Smooth muscle cell (in vitro differentiated cells): ENCODE data around the gene LIN37. TPM values are rescaled to one million over a fixed set of nuclear protein-coding genes. Genes with fewer than 3 reads are reported as not detected.
A peak's percentile ranks its signal among the peaks of the same experiment; 100 is the strongest.

Source experiments
- DNase-seq: peaks from one replicate; lab custom pipeline; 2025; ENCODE audit not compliant: unreplicated experiment; lab: John Stamatoyannopoulos, UW
- H2AFZ ChIP-seq: fragments of 200-600 bp; sonication (generic); 2 replicates; pipeline ENCODE4 v1.6.0; 2016; ENCODE audit warnings: antibody characterized with exemption, low read depth, mild to moderate bottlenecking
- H3F3A ChIP-seq: fragments of 200-600 bp; sonication (generic); 2 replicates; pipeline ENCODE4 v1.6.0; 2017; ENCODE audit warnings: antibody characterized with exemption, low read depth
- H3K27ac ChIP-seq: fragments of 200-600 bp; sonication (generic); 2 replicates; pipeline ENCODE4 v1.5.1; 2016; ENCODE audit warnings: low read depth, mild to moderate bottlenecking
- H3K27me3 ChIP-seq: fragments of 200-600 bp; sonication (generic); 2 replicates; pipeline ENCODE4 v1.6.1; 2016; ENCODE audit warnings: low read depth, mild to moderate bottlenecking
- H3K36me3 ChIP-seq: fragments of 200-600 bp; sonication (generic); 2 replicates; pipeline ENCODE4 v1.5.1; 2016; ENCODE audit warnings: low read depth
- H3K4me1 ChIP-seq: fragments of 200-600 bp; sonication (generic); 2 replicates; pipeline ENCODE4 v1.5.1; 2016; ENCODE audit warnings: low read depth
- H3K4me2 ChIP-seq: fragments of 200-600 bp; sonication (generic); 2 replicates; pipeline ENCODE4 v1.6.0; 2016; ENCODE audit warnings: mild to moderate bottlenecking
- H3K4me3 ChIP-seq: fragments of 200-600 bp; sonication (generic); 2 replicates; pipeline ENCODE4 v1.5.1; 2016; ENCODE audit warnings: mild to moderate bottlenecking
- H3K79me2 ChIP-seq: fragments of 200-600 bp; sonication (generic); 2 replicates; pipeline ENCODE4 v1.6.0; 2016; ENCODE audit warnings: low read depth, mild to moderate bottlenecking
- H3K9ac ChIP-seq: fragments of 200-600 bp; sonication (generic); 2 replicates; pipeline ENCODE4 v1.6.0; 2016; ENCODE audit warnings: low read depth
- H3K9me3 ChIP-seq: fragments of 200-600 bp; sonication (generic); replicated peaks from 2 replicates; pipeline ENCODE4 v1.5.1; 2016; ENCODE audit warnings: low read depth
- H4K20me1 ChIP-seq: fragments of 200-600 bp; sonication (generic); 2 replicates; pipeline ENCODE4 v1.6.0; 2016; ENCODE audit warnings: low read depth
- WGBS: methylation state at CpG from one replicate; pipeline ENCODE4 v1.1.7; 2016; ENCODE audit warnings: low lambda C conversion rate; 5-methylcytosine and 5-hydroxymethylcytosine counted together
- polyA plus RNA-seq: library from polyadenylated mRNA; unstranded; fragments of >200 nt; fragmentation: Nextera tagmentation; extraction: Ambion mirVana; gene quantifications from 2 replicates; pipeline ENCODE4 v1.2.1, GENCODE V29; 2016
- total RNA-seq: library from RNA; depleted of rRNA; stranded (reverse); fragments of >200 nt; gene quantifications from 2 replicates; pipeline ENCODE4 v1.2.3, GENCODE V29; 2014
- TF ChIP-seq, protein P1 (sequence below): fragments of 200-600 bp; sonication (generic); IDR thresholded peaks from 2 replicates; pipeline ENCODE4 v1.5.1; 2017; ENCODE audit warnings: borderline replicate concordance, mild to moderate bottlenecking, antibody characterized with exemption; ENCODE audit not compliant: insufficient read depth, poor library complexity, severe bottlenecking

The LIN37 gene
- total and polyA plus RNA-seq, 2 experiments from 2014 or later, result 16.4 to 17.8 TPM

GRCh38 chr19:35774274-35775045 is 26.1 kb downstream of the LIN37 start:
- Histone ChIP-seq H4K20me1 (no peaks in the 10 kb centered on the region), H3K27me3 (no peaks in the 10 kb centered on the region), H3K9me3 (no peaks in the 10 kb centered on the region), H3K36me3 (no peaks in the 10 kb centered on the region), H2AFZ (no peak overlapping the region), H3F3A (no peaks in the 10 kb centered on the region), H3K9ac (no peak overlapping the region), H3K27ac (no peak overlapping the region), H3K79me2 (no peaks in the 10 kb centered on the region), H3K4me2 (peak overlapping the region; percentile 90), H3K4me1 (peaks cover 6% of the 10 kb centered on the region), H3K4me3 (peak overlapping the region; percentile 83)
- TF ChIP-seq, protein P1, sequence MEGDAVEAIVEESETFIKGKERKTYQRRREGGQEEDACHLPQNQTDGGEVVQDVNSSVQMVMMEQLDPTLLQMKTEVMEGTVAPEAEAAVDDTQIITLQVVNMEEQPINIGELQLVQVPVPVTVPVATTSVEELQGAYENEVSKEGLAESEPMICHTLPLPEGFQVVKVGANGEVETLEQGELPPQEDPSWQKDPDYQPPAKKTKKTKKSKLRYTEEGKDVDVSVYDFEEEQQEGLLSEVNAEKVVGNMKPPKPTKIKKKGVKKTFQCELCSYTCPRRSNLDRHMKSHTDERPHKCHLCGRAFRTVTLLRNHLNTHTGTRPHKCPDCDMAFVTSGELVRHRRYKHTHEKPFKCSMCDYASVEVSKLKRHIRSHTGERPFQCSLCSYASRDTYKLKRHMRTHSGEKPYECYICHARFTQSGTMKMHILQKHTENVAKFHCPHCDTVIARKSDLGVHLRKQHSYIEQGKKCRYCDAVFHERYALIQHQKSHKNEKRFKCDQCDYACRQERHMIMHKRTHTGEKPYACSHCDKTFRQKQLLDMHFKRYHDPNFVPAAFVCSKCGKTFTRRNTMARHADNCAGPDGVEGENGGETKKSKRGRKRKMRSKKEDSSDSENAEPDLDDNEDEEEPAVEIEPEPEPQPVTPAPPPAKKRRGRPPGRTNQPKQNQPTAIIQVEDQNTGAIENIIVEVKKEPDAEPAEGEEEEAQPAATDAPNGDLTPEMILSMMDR, result no peak
- no peak for DNase-seq
- WGBS, result 66% methylated on average over 16 of the region's 16 CpGs

DNA sequence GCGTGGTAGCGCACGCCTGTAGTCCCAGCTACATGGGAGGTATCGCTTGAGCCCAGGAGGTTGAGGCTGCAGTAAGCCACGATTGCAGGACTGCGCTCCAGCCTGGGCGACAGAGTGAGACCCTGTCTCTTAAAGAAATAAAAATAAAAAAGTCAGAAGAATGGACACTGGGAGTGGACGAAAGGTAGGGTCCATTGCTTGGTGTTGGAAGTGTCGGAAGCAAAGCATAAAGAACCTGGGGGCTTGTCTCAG is 26.6 kb downstream of the LIN37 start:
- Histone ChIP-seq H4K20me1 (no peaks in the 10 kb centered on the region), H3F3A (no peaks in the 10 kb centered on the region), H3K36me3 (no peaks in the 10 kb centered on the region), H3K4me1 (peaks cover 6% of the 10 kb centered on the region), H3K27ac (no peak overlapping the region), H3K4me2 (peak overlapping the region; percentile 90), H3K27me3 (no peaks in the 10 kb centered on the region), H3K9ac (no peak overlapping the region), H2AFZ (no peak overlapping the region), H3K79me2 (no peaks in the 10 kb centered on the region), H3K9me3 (no peaks in the 10 kb centered on the region), H3K4me3 (peak overlapping the region; percentile 83)
- TF ChIP-seq, protein P1, result no peak
- WGBS, result 33% methylated on average over 9 of the region's 9 CpGs
- DNase-seq, result no peak

DNA sequence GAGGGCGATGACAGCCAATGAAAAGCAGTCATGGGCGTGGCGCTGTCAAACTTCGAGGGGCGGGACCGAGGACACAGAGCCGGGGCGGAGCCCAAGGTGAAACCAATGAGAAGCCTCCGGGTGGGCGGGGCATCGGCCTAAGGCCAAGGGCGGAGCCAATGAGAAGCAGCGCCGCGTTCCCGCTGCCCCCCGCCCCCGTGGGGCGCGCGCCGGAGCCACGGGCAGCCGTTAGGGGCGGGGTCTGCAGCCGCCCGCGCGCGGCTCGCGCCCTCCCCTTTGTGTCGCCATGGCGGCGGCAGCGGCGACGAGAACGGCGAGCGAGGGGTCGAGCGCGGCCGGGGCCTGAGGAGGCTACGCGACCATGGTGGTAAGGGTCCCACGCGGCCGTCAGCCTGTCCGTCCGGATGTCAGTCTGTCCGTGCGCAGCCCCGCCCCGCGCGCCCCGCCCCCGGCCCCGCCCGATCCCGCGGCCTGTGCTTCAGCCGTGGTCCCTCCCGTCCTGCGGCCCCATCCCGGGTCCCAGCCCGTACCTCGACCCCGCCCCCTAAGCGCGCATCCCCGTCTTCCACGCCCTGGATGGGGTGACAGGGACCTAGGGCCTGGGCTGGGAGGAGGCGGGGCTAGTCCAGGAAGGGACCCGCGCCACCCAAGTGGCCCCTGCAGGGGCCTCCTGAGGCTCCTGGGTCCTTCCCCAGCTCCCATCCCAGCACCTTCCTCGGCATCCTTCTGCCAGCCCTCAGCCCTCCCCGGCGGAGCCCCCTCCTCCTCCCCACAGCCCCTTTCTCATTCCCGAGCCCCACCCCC is 27.1 kb downstream of the LIN37 start, which contains the start of gene ARHGAP33:
Gene ARHGAP33 (plus strand): TSS at position 267 of the 804 bp plus-strand sequence. CDS start 95 bp downstream, at position 362.
- peaks cover 6% of the 10 kb centered on the region for H3K4me1 ChIP-seq
- H3K4me2 ChIP-seq, result peak within 1 kb of the TSS; percentile 90
- H3K27ac ChIP-seq, result no peak within 1 kb of the TSS
- H3F3A ChIP-seq, result no peaks in the 10 kb centered on the region
- no peaks in the 10 kb centered on the region for H3K27me3 ChIP-seq
- DNase-seq, result peak; percentile 93
- peak within 1 kb of the TSS; percentile 51 for H3K9ac ChIP-seq
- H3K36me3 ChIP-seq, result no peaks in the 10 kb centered on the region
- WGBS, result 2% methylated on average over 40 of the region's 82 CpGs
- no peaks in the 10 kb centered on the region for H4K20me1 ChIP-seq
- H3K9me3 ChIP-seq, result no peaks in the 10 kb centered on the region
- H3K4me3 ChIP-seq, result peak within 1 kb of the TSS; percentile 83
- no peaks in the 10 kb centered on the region for H3K79me2 ChIP-seq
- TF ChIP-seq, protein P1, result no peak
- no peak within 1 kb of the TSS for H2AFZ ChIP-seq
